SK-N-SH (cell line): ENCODE data around the gene NGF.
A peak's percentile ranks its signal among the peaks of the same experiment; 100 is the strongest.

Source experiments
- CHD2 ChIP-seq: fragments of 150-350 bp; IDR thresholded peaks from 2 replicates; pipeline ENCODE4 v1.6.1; 2018; ENCODE audit warnings: low read length; ENCODE audit not compliant: partially characterized antibody
- EP300 ChIP-seq, 2 experiments: IDR thresholded peaks; 2 replicates each; pipeline versions ENCODE4 v1.4.0 to v1.6.1; 2012; ENCODE audit warnings: borderline replicate concordance in 1 of 2, low read depth in 1 of 2, low read length in 1 of 2
- NFIC ChIP-seq: IDR thresholded peaks from 2 replicates; pipeline ENCODE4 v1.4.0; 2012; ENCODE audit warnings: borderline replicate concordance
- NRF1 ChIP-seq: IDR thresholded peaks from 2 replicates; pipeline ENCODE4 v1.6.1; 2012; ENCODE audit warnings: low read depth, mild to moderate bottlenecking, low read length
- POLR2AphosphoS5 ChIP-seq: IDR thresholded peaks from 2 replicates; pipeline ENCODE4 v1.6.1; 2012; ENCODE audit warnings: low read depth, low read length
- SMC3 ChIP-seq: IDR thresholded peaks from 2 replicates; pipeline ENCODE4 v1.6.1; 2012; ENCODE audit warnings: low read depth, low read length, improper control_type of control experiment
- TCF12 ChIP-seq: IDR thresholded peaks from 2 replicates; pipeline ENCODE4 v1.4.0; 2012
- TEAD4 ChIP-seq: IDR thresholded peaks from 2 replicates; pipeline ENCODE4 v1.4.0; 2012; ENCODE audit warnings: mild to moderate bottlenecking, borderline replicate concordance; ENCODE audit not compliant: insufficient read depth
- TF ChIP-seq, protein P1 (sequence below): fragments of 200-600 bp; sonication (generic); IDR thresholded peaks from 2 replicates; pipeline ENCODE4 v1.6.1; 2017; ENCODE audit warnings: antibody characterized with exemption, mild to moderate bottlenecking, moderate library complexity
- TF ChIP-seq, protein P2 (sequence below): IDR thresholded peaks from 2 replicates; pipeline ENCODE4; 2012
- TF ChIP-seq, protein P3 (sequence below): fragments of 150-350 bp; IDR thresholded peaks from 2 replicates; pipeline ENCODE4 v1.6.1; 2017; ENCODE audit warnings: antibody characterized with exemption, low read length, low read depth, borderline replicate concordance
- TF ChIP-seq, protein P4 (sequence below): IDR thresholded peaks from 2 replicates; pipeline ENCODE4 v1.4.0; 2012; ENCODE audit warnings: low read depth
- TF ChIP-seq, protein P5 (sequence below): fragments of 150-350 bp; IDR thresholded peaks from 2 replicates; pipeline ENCODE4 v1.6.1; 2016; ENCODE audit warnings: mild to moderate bottlenecking, low read depth, low read length
- TF ChIP-seq, protein P6 (sequence below): IDR thresholded peaks from 2 replicates; pipeline ENCODE4 v1.6.1; 2012; ENCODE audit warnings: mild to moderate bottlenecking, low read depth, low read length, moderate library complexity

DNA sequence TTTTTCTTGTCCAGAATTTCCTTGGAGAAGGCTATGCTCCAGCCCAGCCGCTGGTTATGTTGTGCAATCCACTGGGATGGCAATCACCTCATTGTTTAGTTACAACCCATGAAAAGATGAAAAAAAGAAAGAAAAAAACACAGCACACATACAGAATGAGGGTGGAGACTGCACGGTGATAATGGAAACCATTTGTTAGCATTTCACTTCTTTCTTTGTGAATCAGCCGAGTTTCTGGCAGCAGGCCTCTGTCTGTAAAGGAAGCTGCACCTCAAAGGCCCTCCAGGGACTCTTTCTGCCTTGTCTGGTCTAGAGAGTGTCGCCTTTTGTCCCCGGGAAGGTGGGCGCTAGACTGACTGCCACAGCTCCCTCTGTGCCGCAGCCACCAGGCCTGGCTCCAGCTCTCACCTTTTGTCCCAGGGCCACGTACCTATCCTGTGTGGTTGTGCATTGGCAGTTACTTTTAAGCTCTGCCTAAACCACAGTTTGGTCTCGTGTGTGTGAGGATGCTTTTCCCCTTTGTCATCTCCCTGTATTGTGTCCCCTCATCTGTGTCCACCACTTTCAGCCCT, 35.6 kb downstream of the NGF start:
- peak; percentile 57; the same call in 1 of the 2 replicates for TF ChIP-seq NFIC
- TF ChIP-seq TCF12: peak; percentile 84
- TF ChIP-seq, protein P1, sequence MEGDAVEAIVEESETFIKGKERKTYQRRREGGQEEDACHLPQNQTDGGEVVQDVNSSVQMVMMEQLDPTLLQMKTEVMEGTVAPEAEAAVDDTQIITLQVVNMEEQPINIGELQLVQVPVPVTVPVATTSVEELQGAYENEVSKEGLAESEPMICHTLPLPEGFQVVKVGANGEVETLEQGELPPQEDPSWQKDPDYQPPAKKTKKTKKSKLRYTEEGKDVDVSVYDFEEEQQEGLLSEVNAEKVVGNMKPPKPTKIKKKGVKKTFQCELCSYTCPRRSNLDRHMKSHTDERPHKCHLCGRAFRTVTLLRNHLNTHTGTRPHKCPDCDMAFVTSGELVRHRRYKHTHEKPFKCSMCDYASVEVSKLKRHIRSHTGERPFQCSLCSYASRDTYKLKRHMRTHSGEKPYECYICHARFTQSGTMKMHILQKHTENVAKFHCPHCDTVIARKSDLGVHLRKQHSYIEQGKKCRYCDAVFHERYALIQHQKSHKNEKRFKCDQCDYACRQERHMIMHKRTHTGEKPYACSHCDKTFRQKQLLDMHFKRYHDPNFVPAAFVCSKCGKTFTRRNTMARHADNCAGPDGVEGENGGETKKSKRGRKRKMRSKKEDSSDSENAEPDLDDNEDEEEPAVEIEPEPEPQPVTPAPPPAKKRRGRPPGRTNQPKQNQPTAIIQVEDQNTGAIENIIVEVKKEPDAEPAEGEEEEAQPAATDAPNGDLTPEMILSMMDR: no peak
- TF ChIP-seq SMC3: 0 out of 2 replicates have a peak, but pooled peaks have one; percentile 8
- TF ChIP-seq, protein P2, sequence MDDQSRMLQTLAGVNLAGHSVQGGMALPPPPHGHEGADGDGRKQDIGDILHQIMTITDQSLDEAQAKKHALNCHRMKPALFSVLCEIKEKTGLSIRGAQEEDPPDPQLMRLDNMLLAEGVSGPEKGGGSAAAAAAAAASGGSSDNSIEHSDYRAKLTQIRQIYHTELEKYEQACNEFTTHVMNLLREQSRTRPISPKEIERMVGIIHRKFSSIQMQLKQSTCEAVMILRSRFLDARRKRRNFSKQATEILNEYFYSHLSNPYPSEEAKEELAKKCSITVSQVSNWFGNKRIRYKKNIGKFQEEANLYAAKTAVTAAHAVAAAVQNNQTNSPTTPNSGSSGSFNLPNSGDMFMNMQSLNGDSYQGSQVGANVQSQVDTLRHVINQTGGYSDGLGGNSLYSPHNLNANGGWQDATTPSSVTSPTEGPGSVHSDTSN: no peak; the same call in 1 of the 2 replicates
- TF ChIP-seq NRF1: no peak
- TF ChIP-seq POLR2AphosphoS5: no peak
- no peak for TF ChIP-seq TEAD4
- TF ChIP-seq, protein P3, sequence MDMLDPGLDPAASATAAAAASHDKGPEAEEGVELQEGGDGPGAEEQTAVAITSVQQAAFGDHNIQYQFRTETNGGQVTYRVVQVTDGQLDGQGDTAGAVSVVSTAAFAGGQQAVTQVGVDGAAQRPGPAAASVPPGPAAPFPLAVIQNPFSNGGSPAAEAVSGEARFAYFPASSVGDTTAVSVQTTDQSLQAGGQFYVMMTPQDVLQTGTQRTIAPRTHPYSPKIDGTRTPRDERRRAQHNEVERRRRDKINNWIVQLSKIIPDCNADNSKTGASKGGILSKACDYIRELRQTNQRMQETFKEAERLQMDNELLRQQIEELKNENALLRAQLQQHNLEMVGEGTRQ: no peak
- TF ChIP-seq, protein P4, sequence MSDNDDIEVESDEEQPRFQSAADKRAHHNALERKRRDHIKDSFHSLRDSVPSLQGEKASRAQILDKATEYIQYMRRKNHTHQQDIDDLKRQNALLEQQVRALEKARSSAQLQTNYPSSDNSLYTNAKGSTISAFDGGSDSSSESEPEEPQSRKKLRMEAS: 0 out of 2 replicates have a peak, but pooled peaks have one; percentile 23
- TF ChIP-seq, protein P5, sequence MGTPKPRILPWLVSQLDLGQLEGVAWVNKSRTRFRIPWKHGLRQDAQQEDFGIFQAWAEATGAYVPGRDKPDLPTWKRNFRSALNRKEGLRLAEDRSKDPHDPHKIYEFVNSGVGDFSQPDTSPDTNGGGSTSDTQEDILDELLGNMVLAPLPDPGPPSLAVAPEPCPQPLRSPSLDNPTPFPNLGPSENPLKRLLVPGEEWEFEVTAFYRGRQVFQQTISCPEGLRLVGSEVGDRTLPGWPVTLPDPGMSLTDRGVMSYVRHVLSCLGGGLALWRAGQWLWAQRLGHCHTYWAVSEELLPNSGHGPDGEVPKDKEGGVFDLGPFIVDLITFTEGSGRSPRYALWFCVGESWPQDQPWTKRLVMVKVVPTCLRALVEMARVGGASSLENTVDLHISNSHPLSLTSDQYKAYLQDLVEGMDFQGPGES: no peak
- TF ChIP-seq, protein P6, sequence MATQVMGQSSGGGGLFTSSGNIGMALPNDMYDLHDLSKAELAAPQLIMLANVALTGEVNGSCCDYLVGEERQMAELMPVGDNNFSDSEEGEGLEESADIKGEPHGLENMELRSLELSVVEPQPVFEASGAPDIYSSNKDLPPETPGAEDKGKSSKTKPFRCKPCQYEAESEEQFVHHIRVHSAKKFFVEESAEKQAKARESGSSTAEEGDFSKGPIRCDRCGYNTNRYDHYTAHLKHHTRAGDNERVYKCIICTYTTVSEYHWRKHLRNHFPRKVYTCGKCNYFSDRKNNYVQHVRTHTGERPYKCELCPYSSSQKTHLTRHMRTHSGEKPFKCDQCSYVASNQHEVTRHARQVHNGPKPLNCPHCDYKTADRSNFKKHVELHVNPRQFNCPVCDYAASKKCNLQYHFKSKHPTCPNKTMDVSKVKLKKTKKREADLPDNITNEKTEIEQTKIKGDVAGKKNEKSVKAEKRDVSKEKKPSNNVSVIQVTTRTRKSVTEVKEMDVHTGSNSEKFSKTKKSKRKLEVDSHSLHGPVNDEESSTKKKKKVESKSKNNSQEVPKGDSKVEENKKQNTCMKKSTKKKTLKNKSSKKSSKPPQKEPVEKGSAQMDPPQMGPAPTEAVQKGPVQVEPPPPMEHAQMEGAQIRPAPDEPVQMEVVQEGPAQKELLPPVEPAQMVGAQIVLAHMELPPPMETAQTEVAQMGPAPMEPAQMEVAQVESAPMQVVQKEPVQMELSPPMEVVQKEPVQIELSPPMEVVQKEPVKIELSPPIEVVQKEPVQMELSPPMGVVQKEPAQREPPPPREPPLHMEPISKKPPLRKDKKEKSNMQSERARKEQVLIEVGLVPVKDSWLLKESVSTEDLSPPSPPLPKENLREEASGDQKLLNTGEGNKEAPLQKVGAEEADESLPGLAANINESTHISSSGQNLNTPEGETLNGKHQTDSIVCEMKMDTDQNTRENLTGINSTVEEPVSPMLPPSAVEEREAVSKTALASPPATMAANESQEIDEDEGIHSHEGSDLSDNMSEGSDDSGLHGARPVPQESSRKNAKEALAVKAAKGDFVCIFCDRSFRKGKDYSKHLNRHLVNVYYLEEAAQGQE: no peak
- TF ChIP-seq EP300 (IDR thresholded peaks at IDR 0.05; ENCODE audit: borderline replicate concordance in 1 of 2, low read depth in 1 of 2, low read length in 1 of 2): peak in 1 of 2 experiments; percentile 36; a peak in 1 of 4 replicates
- TF ChIP-seq CHD2: no peak
